A549 (cell line): ENCODE data around the gene POMC. TPM values are rescaled to one million over a fixed set of nuclear protein-coding genes. Genes with fewer than 3 reads are reported as not detected.

Source experiments
- ATAC-seq, 2 experiments: fragments of 200-7000 bp in 1 of 2; fragments of >200 bp in 1 of 2; cut with Nextera tagmentation in 1 of 2; cut with Tn5 transposase in 1 of 2; 3 replicates each; pipeline versions ENCODE4 v1.8.0 to v1.9.1; 2018 to 2020; ENCODE audit warnings: mild to moderate bottlenecking in 1 of 2, moderate library complexity in 1 of 2
- CTCF ChIA-PET: fragments of 300-600 bp; sonication (Branson Sonifier 250); formaldehyde crosslinking; extraction: SDS; loops from one replicate; lab custom pipeline; 2021; ENCODE audit warnings: antibody characterized with exemption, inconsistent platforms; lab: Yijun Ruan, JAX
- POLR2A ChIA-PET: fragments of 350-600 bp; formaldehyde crosslinking; extraction: SDS; loops from one replicate; lab custom pipeline; 2021; ENCODE audit warnings: antibody characterized with exemption, inconsistent platforms; lab: Yijun Ruan, JAX
- DNase-seq, 2 experiments: peaks; one replicate each; pipeline versions ENCODE4 v3.0.0 to v3.0.0-alpha.2; 2011 to 2016; ENCODE audit warnings: low read depth in 1 of 2, low spot score in 1 of 2
- FAIRE-seq: peaks from 2 replicates; lab custom pipeline; 2011; peaks lifted over from hg19 to GRCh38; lab: Jason Lieb, UNC
- H3K27ac ChIP-seq, 2 experiments: fragments of >200 bp; sonication (Bioruptor Twin); formaldehyde crosslinking; 3 replicates each; pipeline ENCODE4 v1.5.1; 2016 to 2017
- H3K4me1 ChIP-seq: fragments of >200 bp; sonication (Bioruptor Twin); formaldehyde crosslinking; 3 replicates; pipeline ENCODE4 v1.6.1; 2016
- H3K4me2 ChIP-seq: fragments of >200 bp; sonication (Bioruptor Twin); formaldehyde crosslinking; 3 replicates; pipeline ENCODE4 v1.6.1; 2016
- H3K4me3 ChIP-seq: fragments of >200 bp; sonication (Bioruptor Twin); formaldehyde crosslinking; 3 replicates; pipeline ENCODE4 v1.5.1; 2016
- H3K9me3 ChIP-seq: fragments of >200 bp; sonication (Bioruptor Twin); formaldehyde crosslinking; 3 replicates; pipeline ENCODE4 v1.6.1; 2016
- BHLHE40 ChIP-seq: IDR thresholded peaks from 2 replicates; pipeline ENCODE4 v1.6.1; 2012; ENCODE audit warnings: low read depth, low read length, inconsistent platforms
- EHMT2 ChIP-seq: fragments of 200-600 bp; sonication (generic); IDR thresholded peaks from 2 replicates; pipeline ENCODE4 v1.6.1; 2016; ENCODE audit warnings: antibody characterized with exemption, low read depth, mild to moderate bottlenecking, moderate library complexity
- FOSB ChIP-seq: fragments of 250-450 bp; sonication (Bioruptor Pico); IDR thresholded peaks from 2 replicates; pipeline ENCODE4 v1.5.0; 2020; ENCODE audit warnings: mild to moderate bottlenecking, moderate library complexity
- HOXA7 ChIP-seq: fragments of 250-450 bp; sonication (Bioruptor Pico); IDR thresholded peaks from 2 replicates; pipeline ENCODE4 v1.5.0; 2020; ENCODE audit warnings: mild to moderate bottlenecking, moderate library complexity
- HOXB13 ChIP-seq: fragments of 250-450 bp; sonication (Bioruptor Pico); IDR thresholded peaks from 2 replicates; pipeline ENCODE4 v1.5.0; 2020; ENCODE audit warnings: low read depth, mild to moderate bottlenecking, moderate library complexity
- HOXB5 ChIP-seq: fragments of 250-450 bp; sonication (Bioruptor Pico); IDR thresholded peaks from 2 replicates; pipeline ENCODE4 v1.5.0; 2020; ENCODE audit warnings: mild to moderate bottlenecking, moderate library complexity
- JUNB ChIP-seq: fragments of >200 bp; sonication (Bioruptor Twin); formaldehyde crosslinking; IDR thresholded peaks from 2 replicates; pipeline ENCODE4 v1.6.1; 2016
- KDM1A ChIP-seq: fragments of 200-600 bp; sonication (generic); IDR thresholded peaks from 2 replicates; pipeline ENCODE4 v1.6.1; 2016; ENCODE audit warnings: low read depth, mild to moderate bottlenecking
- KDM5A ChIP-seq: fragments of 200-600 bp; sonication (generic); IDR thresholded peaks from 2 replicates; pipeline ENCODE4 v1.6.1; 2016; ENCODE audit warnings: antibody characterized with exemption, mild to moderate bottlenecking
- MYC ChIP-seq: IDR thresholded peaks from 2 replicates; pipeline ENCODE4 v1.6.1; 2012; ENCODE audit warnings: mild to moderate bottlenecking, inconsistent platforms, low read length, improper control_type of control experiment, borderline replicate concordance
- NPAS2 ChIP-seq: fragments of 250-450 bp; sonication (Bioruptor Pico); IDR thresholded peaks from 2 replicates; pipeline ENCODE4 v1.8.0; 2022; ENCODE audit warnings: mild to moderate bottlenecking, moderate library complexity, borderline replicate concordance
- POLR2A ChIP-seq: IDR thresholded peaks from 2 replicates; pipeline ENCODE4 v1.6.1; 2012; ENCODE audit warnings: mild to moderate bottlenecking, low read length
- POLR2AphosphoS2 ChIP-seq: conservative IDR thresholded peaks from 2 replicates; pipeline ENCODE4 v1.6.1; 2012; ENCODE audit warnings: low read length, improper control_type of control experiment, inconsistent platforms
- RNF2 ChIP-seq: fragments of 200-600 bp; sonication (generic); IDR thresholded peaks from 2 replicates; pipeline ENCODE4 v1.6.1; 2016; ENCODE audit warnings: low read depth, mild to moderate bottlenecking, antibody characterized with exemption, moderate library complexity, borderline replicate concordance
- TFCP2L1 ChIP-seq: fragments of 250-450 bp; sonication (Bioruptor Pico); IDR thresholded peaks from 2 replicates; pipeline ENCODE4 v1.5.0; 2021; ENCODE audit warnings: mild to moderate bottlenecking
- ZC3H11A ChIP-seq: fragments of 450-650 bp; IDR thresholded peaks from 2 replicates; pipeline ENCODE4 v1.6.1; 2014; ENCODE audit warnings: antibody characterized with exemption, mild to moderate bottlenecking
- ZSCAN20 ChIP-seq: fragments of 250-450 bp; sonication (Bioruptor Pico); IDR thresholded peaks from 2 replicates; pipeline ENCODE4 v1.8.0; 2022; ENCODE audit warnings: mild to moderate bottlenecking, moderate library complexity
- WGBS: methylation state at CpG from one replicate; pipeline ENCODE4 v1.1.6; 2017; ENCODE audit errors: missing lambda C conversion rate; 5-methylcytosine and 5-hydroxymethylcytosine counted together
- polyA plus RNA-seq, 4 experiments: library from polyadenylated mRNA; depleted of rRNA in 3 of 4; stranded (reverse); fragments of >200 nt; fragmentation: RNase III in 1 of 4; extraction: RNeasy Plus Mini Kit Qiagen cat#74134 plus additional on column Dnase treatment in 1 of 4; gene quantifications; 2 replicates in 3 of 4; 3 replicates in 1 of 4; pipeline ENCODE4 v1.2.3, GENCODE V29; 2011 to 2017
- TF ChIP-seq, protein P1 (sequence below): fragments of 150-350 bp; IDR thresholded peaks from 2 replicates; pipeline ENCODE4 v1.6.1; 2014; ENCODE audit warnings: low read depth, mild to moderate bottlenecking, low read length
- TF ChIP-seq, protein P2 (sequence below): fragments of >200 bp; sonication (Bioruptor Twin); formaldehyde crosslinking; IDR thresholded peaks from 2 replicates; pipeline ENCODE4 v1.6.1; 2016
- TF ChIP-seq, protein P3 (sequence below): fragments of 250-450 bp; sonication (Bioruptor Pico); IDR thresholded peaks from 2 replicates; pipeline ENCODE4 v1.5.0; 2020; ENCODE audit warnings: low read depth, mild to moderate bottlenecking, moderate library complexity
- TF ChIP-seq, protein P4 (sequence below): fragments of 450-650 bp; IDR thresholded peaks from 2 replicates; pipeline ENCODE4 v1.6.1; 2014; ENCODE audit warnings: antibody characterized with exemption

The POMC gene
- polyA plus RNA-seq, 2 of the 4 experiments (the other 2 are of a cell fraction), result not detected

DNA sequence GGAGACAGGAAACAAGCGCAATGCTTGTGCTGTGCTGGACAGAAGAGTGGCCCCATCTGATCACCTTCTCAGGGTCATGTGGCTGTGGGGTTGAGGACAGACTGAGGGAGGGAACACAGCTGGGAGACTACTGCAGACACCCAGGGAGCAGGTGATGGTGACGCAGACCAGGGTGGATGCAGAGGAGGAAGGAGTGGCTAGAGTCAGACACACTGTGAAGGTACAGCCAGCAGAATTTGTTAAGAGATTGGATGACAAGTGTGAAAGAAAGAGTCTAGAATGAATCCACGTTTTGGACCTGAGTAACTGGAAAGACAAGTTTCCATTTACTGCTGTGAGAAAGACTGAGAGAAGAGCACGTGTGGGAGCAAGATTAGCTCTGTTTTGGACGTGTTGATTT lies 15.9 kb upstream of the POMC start:
- Histone ChIP-seq H3K4me1 (no peaks in the 10 kb centered on the region), H3K4me2 (no peak overlapping the region), H3K4me3 (no peak overlapping the region), H3K27ac (no peak overlapping the region), H3K9me3 (0 out of 3 replicates have a peak, but pooled peaks cover 2% of the 10 kb centered on the region)
- TF ChIP-seq EHMT2 (no peak), MYC (no peak)
- WGBS, result 49% methylated on average over 5 of the region's 5 CpGs
- ATAC-seq (peak; percentile 30 to 43; a peak in 3 of 6 replicates), DNase-seq (no peak), FAIRE-seq (no peak)
- CTCF ChIA-PET, result interaction anchor here (1.0 to 2.3 kb wide), 3 partner anchors 12 to 47 kb away, joined by 3 to 17 read pairs (median 4); no protein-coding TSS in a partner anchor
- POLR2A ChIA-PET, result no interaction called here

DNA sequence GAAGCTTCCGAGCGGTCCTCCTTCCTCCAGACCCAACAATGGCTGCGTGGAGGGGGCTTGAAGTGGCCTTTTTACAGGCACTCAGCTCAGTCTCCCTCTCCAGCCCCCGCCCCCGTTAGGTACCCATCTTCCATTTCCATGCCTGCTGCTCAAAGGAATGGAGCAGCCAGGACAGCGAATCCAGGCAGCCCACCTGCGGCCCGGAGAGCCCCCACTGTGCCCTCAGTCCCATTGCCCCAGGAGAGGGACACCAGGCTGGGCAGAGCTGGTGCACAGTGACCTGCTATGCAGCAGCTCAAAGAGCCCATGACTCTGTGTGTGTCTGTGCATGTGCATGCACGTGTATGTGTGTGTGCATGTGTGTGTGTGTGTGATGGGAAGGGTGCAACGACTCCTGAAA lies 10.6 kb upstream of the POMC start:
- Histone ChIP-seq H3K9me3 (0 out of 3 replicates have a peak, but pooled peaks cover 2% of the 10 kb centered on the region), H3K27ac (no peak overlapping the region), H3K4me2 (no peak overlapping the region), H3K4me3 (no peak overlapping the region), H3K4me1 (no peaks in the 10 kb centered on the region)
- TF ChIP-seq, protein P1, sequence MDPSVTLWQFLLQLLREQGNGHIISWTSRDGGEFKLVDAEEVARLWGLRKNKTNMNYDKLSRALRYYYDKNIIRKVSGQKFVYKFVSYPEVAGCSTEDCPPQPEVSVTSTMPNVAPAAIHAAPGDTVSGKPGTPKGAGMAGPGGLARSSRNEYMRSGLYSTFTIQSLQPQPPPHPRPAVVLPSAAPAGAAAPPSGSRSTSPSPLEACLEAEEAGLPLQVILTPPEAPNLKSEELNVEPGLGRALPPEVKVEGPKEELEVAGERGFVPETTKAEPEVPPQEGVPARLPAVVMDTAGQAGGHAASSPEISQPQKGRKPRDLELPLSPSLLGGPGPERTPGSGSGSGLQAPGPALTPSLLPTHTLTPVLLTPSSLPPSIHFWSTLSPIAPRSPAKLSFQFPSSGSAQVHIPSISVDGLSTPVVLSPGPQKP, result no peak
- TF ChIP-seq JUNB (no peak), KDM5A (no peak), POLR2A (no peak), HOXA7 (CRISPR knock-in tag) (no peak), KDM1A (no peak)
- FAIRE-seq (no peak), ATAC-seq (peak in 1 of 2 experiments; percentile 31; a peak in 2 of 6 replicates), DNase-seq (no peak)
- CTCF ChIA-PET, result interaction anchor here (1.2 to 4.9 kb wide), 4 partner anchors 9 to 17 kb away, joined by 3 to 21 read pairs (median 7); no protein-coding TSS in a partner anchor
- POLR2A ChIA-PET, result interaction anchor here (0.6 kb wide), 1 partner anchor 49 kb away, joined by 5 read pairs; no protein-coding TSS in a partner anchor
- WGBS, result 43% methylated on average over 10 of the region's 10 CpGs

DNA sequence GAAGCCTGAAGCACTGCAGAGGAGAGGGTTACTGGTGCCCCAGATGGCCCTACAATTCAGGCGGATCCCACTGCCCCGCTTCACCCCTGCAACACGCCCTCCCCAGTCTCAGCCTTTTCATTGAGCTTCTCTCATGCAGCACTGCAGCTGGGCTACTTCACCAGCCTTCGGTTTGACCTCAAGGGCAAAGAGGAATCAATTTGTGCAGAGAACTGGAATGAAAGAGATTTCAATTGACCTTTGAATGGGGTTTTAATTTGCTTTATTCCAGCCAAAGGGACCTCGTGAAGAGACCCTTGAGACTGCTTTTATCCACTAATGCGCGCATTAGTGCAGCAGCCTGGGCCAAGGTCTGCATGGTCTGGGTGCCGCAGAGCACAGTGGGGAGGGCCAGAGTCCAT lies 8.8 kb upstream of the POMC start:
- CTCF ChIA-PET, result interaction anchor here (1.0 to 4.9 kb wide), 4 partner anchors 8 to 19 kb away, joined by 3 to 21 read pairs (median 8); no protein-coding TSS in a partner anchor
- no peak for TF ChIP-seq HOXB5 (CRISPR knock-in tag)
- TF ChIP-seq HOXB13, result no peak
- 0 out of 3 replicates have a peak, but pooled peaks cover 2% of the 10 kb centered on the region for H3K9me3 ChIP-seq

DNA sequence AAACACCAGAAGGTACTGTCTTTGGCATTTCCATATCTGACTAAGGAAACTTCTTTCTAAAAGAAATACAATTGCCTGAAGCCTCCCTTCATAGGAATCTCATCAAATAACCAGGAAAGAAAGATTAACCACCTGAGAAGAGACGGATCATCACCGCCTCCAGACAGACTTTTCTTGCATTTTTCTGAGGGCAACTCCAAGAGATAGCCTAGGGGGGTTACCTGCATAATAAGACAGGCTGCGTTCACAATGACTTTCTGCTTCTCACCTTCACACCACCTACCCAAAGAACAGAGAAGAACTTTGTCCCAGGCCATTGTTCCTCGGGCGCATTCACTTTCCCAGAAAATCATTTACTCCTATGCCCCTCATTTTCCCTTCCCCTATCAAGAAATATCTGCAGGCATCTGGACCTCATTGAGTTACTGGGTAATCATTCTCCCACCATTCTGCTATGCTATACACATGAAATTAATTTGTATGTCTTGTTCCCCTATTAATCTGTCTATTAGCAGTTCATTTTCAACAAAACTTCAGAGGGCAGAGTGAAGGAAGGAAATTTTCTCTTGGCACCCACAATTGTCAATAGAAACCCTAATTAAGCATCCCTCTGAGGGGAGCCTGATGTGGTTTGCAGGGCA lies 8.3 kb upstream of the POMC start:
- Histone ChIP-seq H3K4me3 (no peak overlapping the region), H3K27ac (no peak overlapping the region)
- no peak for DNase-seq

More for the DNA sequence above, 8.8 kb upstream of the POMC start:
- H3K4me1 ChIP-seq, result no peaks in the 10 kb centered on the region
- no peak overlapping the region for H3K4me2 ChIP-seq
- H3K27ac ChIP-seq, result no peak overlapping the region
- 82% methylated on average over 8 of the region's 8 CpGs for WGBS
- ATAC-seq, result no peak
- no peak for FAIRE-seq
- no peak overlapping the region for H3K4me3 ChIP-seq
- DNase-seq, result no peak
- POLR2A ChIA-PET, result no interaction called here

More for the DNA sequence above, 8.3 kb upstream of the POMC start:
- WGBS, result 56% methylated on average over 5 of the region's 5 CpGs
- ChIA-PET POLR2A (no interaction called here), CTCF (interaction anchor here (2.5 to 4.9 kb wide), 2 partner anchors 10 to 20 kb away, joined by 11 to 21 read pairs; no protein-coding TSS in a partner anchor)
- FAIRE-seq (no peak), ATAC-seq (no peak)
- no peaks in the 10 kb centered on the region for H3K9me3 ChIP-seq
- H3K4me1 ChIP-seq, result no peaks in the 10 kb centered on the region
- H3K4me2 ChIP-seq, result no peak overlapping the region
- TF ChIP-seq, protein P2, sequence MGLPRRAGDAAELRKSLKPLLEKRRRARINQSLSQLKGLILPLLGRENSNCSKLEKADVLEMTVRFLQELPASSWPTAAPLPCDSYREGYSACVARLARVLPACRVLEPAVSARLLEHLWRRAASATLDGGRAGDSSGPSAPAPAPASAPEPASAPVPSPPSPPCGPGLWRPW, result no peak
- TF ChIP-seq POLR2AphosphoS2 (no peak), BHLHE40 (no peak), ZC3H11A (no peak), FOSB (CRISPR knock-in tag) (no peak), NPAS2 (CRISPR knock-in tag) (no peak), TFCP2L1 (CRISPR knock-in tag) (no peak), ZSCAN20 (CRISPR knock-in tag) (no peak), RNF2 (no peak)
- TF ChIP-seq, protein P3, sequence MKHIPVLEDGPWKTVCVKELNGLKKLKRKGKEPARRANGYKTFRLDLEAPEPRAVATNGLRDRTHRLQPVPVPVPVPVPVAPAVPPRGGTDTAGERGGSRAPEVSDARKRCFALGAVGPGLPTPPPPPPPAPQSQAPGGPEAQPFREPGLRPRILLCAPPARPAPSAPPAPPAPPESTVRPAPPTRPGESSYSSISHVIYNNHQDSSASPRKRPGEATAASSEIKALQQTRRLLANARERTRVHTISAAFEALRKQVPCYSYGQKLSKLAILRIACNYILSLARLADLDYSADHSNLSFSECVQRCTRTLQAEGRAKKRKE, result no peak
- TF ChIP-seq, protein P4, sequence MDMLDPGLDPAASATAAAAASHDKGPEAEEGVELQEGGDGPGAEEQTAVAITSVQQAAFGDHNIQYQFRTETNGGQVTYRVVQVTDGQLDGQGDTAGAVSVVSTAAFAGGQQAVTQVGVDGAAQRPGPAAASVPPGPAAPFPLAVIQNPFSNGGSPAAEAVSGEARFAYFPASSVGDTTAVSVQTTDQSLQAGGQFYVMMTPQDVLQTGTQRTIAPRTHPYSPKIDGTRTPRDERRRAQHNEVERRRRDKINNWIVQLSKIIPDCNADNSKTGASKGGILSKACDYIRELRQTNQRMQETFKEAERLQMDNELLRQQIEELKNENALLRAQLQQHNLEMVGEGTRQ, result no peak
